HEK293T (cell line): ENCODE data around the gene CRYBG1.

Experiments
- CTCF ChIA-PET: fragments of 350-600 bp; formaldehyde crosslinking; extraction: SDS; loops from one replicate; lab custom pipeline; 2021; ENCODE audit warnings: antibody characterized with exemption, inconsistent platforms; lab: Yijun Ruan, JAX
- POLR2A ChIA-PET: fragments of 350-600 bp; formaldehyde crosslinking; extraction: SDS; loops from one replicate; lab custom pipeline; 2020; ENCODE audit warnings: antibody characterized with exemption, inconsistent platforms; lab: Yijun Ruan, JAX
- DNase-seq: peaks from one replicate; pipeline ENCODE4 v3.0.0; 2012; ENCODE audit warnings: mixed read lengths; ENCODE audit errors: extremely low spot score
- ARNT ChIP-seq: fragments of 450-650 bp; IDR thresholded peaks from 2 replicates; pipeline ENCODE4 v1.6.1; 2017; ENCODE audit warnings: mild to moderate bottlenecking
- BHLHE40 ChIP-seq: fragments of 450-650 bp; IDR thresholded peaks from 2 replicates; pipeline ENCODE4 v1.6.1; 2016; ENCODE audit warnings: mild to moderate bottlenecking, moderate library complexity, borderline replicate concordance
- CTBP1 ChIP-seq: fragments of 450-650 bp; IDR thresholded peaks from 2 replicates; pipeline ENCODE4 v1.6.1; 2016; ENCODE audit warnings: borderline replicate concordance
- ELF4 ChIP-seq: fragments of 450-650 bp; IDR thresholded peaks from 2 replicates; pipeline ENCODE4 v1.6.1; 2017; ENCODE audit warnings: antibody characterized with exemption
- FOXA1 ChIP-seq: fragments of 450-650 bp; IDR thresholded peaks from 2 replicates; pipeline ENCODE4 v1.6.1; 2016; ENCODE audit warnings: mild to moderate bottlenecking
- FOXK2 ChIP-seq: fragments of 450-650 bp; IDR thresholded peaks from 2 replicates; pipeline ENCODE4 v1.6.1; 2016; ENCODE audit warnings: mild to moderate bottlenecking
- FOXM1 ChIP-seq: fragments of 450-650 bp; IDR thresholded peaks from 2 replicates; pipeline ENCODE4 v1.6.1; 2017; ENCODE audit warnings: mild to moderate bottlenecking, borderline replicate concordance
- HDGF ChIP-seq: fragments of 450-650 bp; IDR thresholded peaks from 2 replicates; pipeline ENCODE4 v1.6.1; 2017; ENCODE audit warnings: antibody characterized with exemption, borderline replicate concordance
- L3MBTL2 ChIP-seq: fragments of 450-650 bp; conservative IDR thresholded peaks from 2 replicates; pipeline ENCODE4 v1.6.1; 2016; ENCODE audit warnings: mild to moderate bottlenecking
- LEF1 ChIP-seq: fragments of 450-650 bp; IDR thresholded peaks from 2 replicates; pipeline ENCODE4 v1.6.1; 2017; ENCODE audit warnings: mild to moderate bottlenecking, borderline replicate concordance
- NFRKB ChIP-seq: fragments of 450-650 bp; IDR thresholded peaks from 2 replicates; pipeline ENCODE4 v1.6.1; 2016; ENCODE audit warnings: mild to moderate bottlenecking, moderate library complexity
- SP1 ChIP-seq: fragments of 450-650 bp; IDR thresholded peaks from 2 replicates; pipeline ENCODE4 v1.6.1; 2017
- SUZ12 ChIP-seq: fragments of 450-650 bp; IDR thresholded peaks from 2 replicates; pipeline ENCODE4 v1.6.1; 2016; ENCODE audit warnings: mild to moderate bottlenecking
- TARDBP ChIP-seq: fragments of 450-650 bp; IDR thresholded peaks from 2 replicates; pipeline ENCODE4 v1.6.1; 2016
- ZNF384 ChIP-seq: fragments of 450-650 bp; IDR thresholded peaks from 2 replicates; pipeline ENCODE4 v1.6.1; 2016
- TF ChIP-seq, protein P1 (sequence below): fragments of 450-650 bp; IDR thresholded peaks from 2 replicates; pipeline ENCODE4 v1.6.1; 2016

The CRYBG1 gene

DNA sequence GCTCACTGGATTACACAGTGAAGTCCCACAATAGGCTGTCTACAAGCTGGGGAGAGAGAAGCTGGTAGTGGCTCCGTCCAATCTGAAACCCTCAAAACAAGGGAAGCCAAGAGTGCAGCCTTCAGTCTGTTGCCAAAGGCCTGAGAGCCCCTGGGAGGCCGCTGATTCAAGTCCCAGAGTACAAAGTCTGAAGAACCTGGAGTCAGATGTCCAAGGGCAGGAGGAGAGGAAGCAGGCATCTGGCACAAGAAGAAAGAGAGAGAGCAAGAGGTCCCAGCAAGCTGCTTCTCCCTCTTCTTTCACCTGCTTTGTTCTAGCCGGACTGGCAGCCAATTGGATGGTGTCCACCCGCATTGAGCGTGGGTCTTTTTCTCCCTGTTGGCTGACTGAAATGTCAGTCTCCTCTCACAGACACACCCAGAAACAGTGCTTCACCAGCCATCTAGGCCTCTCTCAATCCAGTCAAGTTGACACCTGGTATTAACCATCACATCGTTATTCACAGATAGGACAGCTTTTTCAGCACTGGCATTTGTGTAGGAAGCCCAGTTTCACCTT, 51.2 kb downstream of the CRYBG1 start:
- POLR2A ChIA-PET: no interaction called here
- no peak for DNase-seq
- TF ChIP-seq, protein P1, sequence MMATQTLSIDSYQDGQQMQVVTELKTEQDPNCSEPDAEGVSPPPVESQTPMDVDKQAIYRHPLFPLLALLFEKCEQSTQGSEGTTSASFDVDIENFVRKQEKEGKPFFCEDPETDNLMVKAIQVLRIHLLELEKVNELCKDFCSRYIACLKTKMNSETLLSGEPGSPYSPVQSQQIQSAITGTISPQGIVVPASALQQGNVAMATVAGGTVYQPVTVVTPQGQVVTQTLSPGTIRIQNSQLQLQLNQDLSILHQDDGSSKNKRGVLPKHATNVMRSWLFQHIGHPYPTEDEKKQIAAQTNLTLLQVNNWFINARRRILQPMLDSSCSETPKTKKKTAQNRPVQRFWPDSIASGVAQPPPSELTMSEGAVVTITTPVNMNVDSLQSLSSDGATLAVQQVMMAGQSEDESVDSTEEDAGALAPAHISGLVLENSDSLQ: peak; percentile 63
- TF ChIP-seq ZNF384 (no peak), LEF1 (no peak)
- CTCF ChIA-PET: no interaction called here

GRCh38 chr6:106413016-106413415, 52.5 kb downstream of the CRYBG1 start:
- no peak for DNase-seq
- TF ChIP-seq SUZ12 (no peak), FOXA1 (no peak), HDGF (no peak), NFRKB (no peak), BHLHE40 (no peak), TARDBP (no peak), FOXK2 (no peak), CTBP1 (no peak), FOXM1 (no peak), ARNT (no peak), ZNF384 (no peak), ELF4 (no peak), L3MBTL2 (no peak), LEF1 (no peak), SP1 (no peak)
- TF ChIP-seq, protein P1: no peak
- POLR2A ChIA-PET: no interaction called here
- CTCF ChIA-PET: no interaction called here

DNA sequence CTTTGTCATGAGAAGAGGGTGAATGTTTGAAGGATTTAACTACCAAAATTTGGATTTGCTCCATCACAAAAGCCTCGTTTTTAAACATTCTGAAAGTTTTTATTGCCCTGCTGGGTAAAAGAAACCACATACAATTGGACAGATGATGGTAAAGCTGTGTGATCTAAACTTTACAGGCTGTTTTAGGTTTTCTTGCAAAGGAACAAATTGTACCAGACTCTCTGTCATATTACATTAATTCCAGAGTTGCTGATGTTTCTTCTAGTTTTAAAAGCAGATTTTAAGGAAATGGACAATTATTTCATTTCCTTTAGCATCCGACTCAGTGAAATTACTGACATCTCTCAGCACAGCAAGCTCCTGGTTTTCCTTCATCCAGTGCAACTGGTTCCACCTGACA, 53.2 kb downstream of the CRYBG1 start:
- CTCF ChIA-PET: no interaction called here
- POLR2A ChIA-PET: no interaction called here
- DNase-seq: no peak
- TF ChIP-seq ELF4 (no peak), FOXM1 (no peak), SP1 (no peak), CTBP1 (no peak), FOXK2 (no peak), FOXA1 (no peak), L3MBTL2 (no peak), TARDBP (no peak), NFRKB (no peak)
- TF ChIP-seq, protein P1: no peak

DNA sequence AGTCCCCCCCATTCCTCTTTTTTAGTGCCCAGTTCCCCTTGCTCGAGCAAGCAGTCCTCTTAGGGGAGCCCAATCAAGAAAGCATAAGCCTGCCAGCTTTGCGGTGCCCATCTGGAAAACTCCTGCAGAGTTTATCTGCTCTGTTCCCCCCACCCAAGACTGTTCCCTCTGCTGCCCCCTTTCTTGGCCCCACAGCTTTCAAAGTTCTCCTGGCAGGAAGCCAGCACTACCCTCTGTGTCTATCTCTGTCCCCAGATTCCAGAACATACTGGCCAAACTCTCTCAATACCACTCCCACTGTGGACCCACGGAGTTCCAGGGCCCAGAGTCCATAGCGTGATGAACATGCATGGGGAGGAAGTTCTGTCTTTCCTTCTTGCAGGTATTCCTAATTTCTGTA, 55.4 kb downstream of the CRYBG1 start:
- POLR2A ChIA-PET: no interaction called here
- TF ChIP-seq L3MBTL2: no peak
- no peak for TF ChIP-seq ELF4
- TF ChIP-seq ARNT: no peak
- no peak for TF ChIP-seq LEF1
- no peak for TF ChIP-seq SUZ12
- TF ChIP-seq, protein P1: no peak
- no peak for TF ChIP-seq BHLHE40
- no peak for TF ChIP-seq CTBP1
- TF ChIP-seq TARDBP: no peak
- TF ChIP-seq SP1: no peak
- no peak for TF ChIP-seq NFRKB
- TF ChIP-seq FOXK2: no peak
- no peak for TF ChIP-seq FOXM1
- TF ChIP-seq ZNF384: no peak
- no peak for TF ChIP-seq FOXA1
- TF ChIP-seq HDGF: no peak
- no peak for DNase-seq
- CTCF ChIA-PET: no interaction called here

- no peak for DNase-seq
- no peak for TF ChIP-seq TARDBP
- no peak for TF ChIP-seq SUZ12
- TF ChIP-seq L3MBTL2: no peak
- no peak for TF ChIP-seq ZNF384
- TF ChIP-seq BHLHE40: no peak
- no peak for TF ChIP-seq FOXK2
- TF ChIP-seq CTBP1: no peak
- no peak for TF ChIP-seq SP1
- no peak for TF ChIP-seq FOXA1
- ChIA-PET POLR2A (no interaction called here), CTCF (no interaction called here)
Measured at GRCh38 chr6:106417572-106418147, 57.1 kb downstream of the CRYBG1 start.

- DNase-seq: no peak
- ChIA-PET CTCF (no interaction called here), POLR2A (no interaction called here)
- TF ChIP-seq CTBP1: no peak
- no peak for TF ChIP-seq L3MBTL2
- no peak for TF ChIP-seq HDGF
- no peak for TF ChIP-seq ELF4
- TF ChIP-seq SUZ12: no peak
- no peak for TF ChIP-seq FOXA1
- TF ChIP-seq FOXK2: no peak
- TF ChIP-seq SP1: no peak
- TF ChIP-seq, protein P1: no peak
- no peak for TF ChIP-seq NFRKB
- TF ChIP-seq FOXM1: no peak
- no peak for TF ChIP-seq ZNF384
- TF ChIP-seq LEF1: no peak
- TF ChIP-seq BHLHE40: no peak
- TF ChIP-seq TARDBP: no peak
- no peak for TF ChIP-seq ARNT
Measured at GRCh38 chr6:106419900-106420613, 59.5 kb downstream of the CRYBG1 start.
